Pulmonary artery endothelial cell (primary cell): ENCODE measurements around the gene RBBP4. TPM values are rescaled to one million over a fixed set of nuclear protein-coding genes. Genes with fewer than 3 reads are reported as not detected.
"Not testable (repeated sequence)": the region's sequence is repeated elsewhere in the genome, so short reads cannot be mapped to it uniquely, and the experiment has no call there.

Source experiments
- DNase-seq: peaks from one replicate; pipeline ENCODE4 v3.0.0-alpha.2; 2011; ENCODE audit warnings: low read depth, low spot score
- total RNA-seq: library from RNA; depleted of rRNA; stranded (reverse); fragments of >200 nt; gene quantifications from 2 replicates; pipeline ENCODE4 v1.2.3, GENCODE V29; 2014

Gene RBBP4
- total RNA-seq, 1 donor from 2014 or later = 176 TPM

GRCh38 chr1:32693455-32694174, 42.6 kb downstream of the RBBP4 start:
- no peak for DNase-seq

GRCh38 chr1:32695098-32695904, 44.3 kb downstream of the RBBP4 start:
- DNase-seq = peak; percentile 40

GRCh38 chr1:32696041-32696440, 45.0 kb downstream of the RBBP4 start:
- DNase-seq = no peak

GRCh38 chr1:32696996-32697395, 46.0 kb downstream of the RBBP4 start:
- DNase-seq = not testable (repeated sequence)

- DNase-seq = no peak
Observed at GRCh38 chr1:32701421-32701911, 50.5 kb downstream of the RBBP4 start.

GRCh38 chr1:32701951-32702598, 51.1 kb downstream of the RBBP4 start:
- no peak for DNase-seq

GRCh38 chr1:32702599-32703478, 51.8 kb downstream of the RBBP4 start, which contains the start of gene SYNC:
Gene SYNC (minus strand): TSS chr1:32702770. CDS start chr1:32702660, 110 bp downstream.
- DNase-seq = no peak

GRCh38 chr1:32703479-32704291, 52.7 kb downstream of the RBBP4 start:
- DNase-seq = no peak

- DNase-seq = no peak
Observed at GRCh38 chr1:32705516-32705915, 54.5 kb downstream of the RBBP4 start.

- no peak for DNase-seq
Observed at GRCh38 chr1:32706491-32706890, 55.5 kb downstream of the RBBP4 start.

- no peak for DNase-seq
Observed at GRCh38 chr1:32709075-32709474, 58.1 kb downstream of the RBBP4 start.

GRCh38 chr1:32709476-32709875, 58.5 kb downstream of the RBBP4 start:
- no peak for DNase-seq

GRCh38 chr1:32711221-32711620, 60.2 kb downstream of the RBBP4 start:
- not testable (repeated sequence) for DNase-seq

GRCh38 chr1:32713081-32713480, 62.1 kb downstream of the RBBP4 start:
- DNase-seq = no peak

GRCh38 chr1:32714277-32714676, 63.3 kb downstream of the RBBP4 start:
- DNase-seq = no peak

- no peak for DNase-seq
Observed at GRCh38 chr1:32715901-32716311, 64.9 kb downstream of the RBBP4 start.

GRCh38 chr1:32716312-32717148, 65.5 kb downstream of the RBBP4 start:
- DNase-seq = no peak

- DNase-seq = no peak
Observed at GRCh38 chr1:32717503-32717902, 66.5 kb downstream of the RBBP4 start.

- DNase-seq = no peak
Observed at GRCh38 chr1:32718036-32718435, 67.0 kb downstream of the RBBP4 start.
